GM19035 (cell line): ENCODE results near the gene ISY1.
"Not testable (repeated sequence)": the region's sequence is repeated elsewhere in the genome, so short reads cannot be mapped to it uniquely, and the experiment has no call there.

Experiments
- ATAC-seq: cut with Tn5 transposase; IDR thresholded peaks from one replicate; pipeline ENCODE4 v1.9.1; 2021; ENCODE audit not compliant: unreplicated experiment

ISY1 gene

DNA sequence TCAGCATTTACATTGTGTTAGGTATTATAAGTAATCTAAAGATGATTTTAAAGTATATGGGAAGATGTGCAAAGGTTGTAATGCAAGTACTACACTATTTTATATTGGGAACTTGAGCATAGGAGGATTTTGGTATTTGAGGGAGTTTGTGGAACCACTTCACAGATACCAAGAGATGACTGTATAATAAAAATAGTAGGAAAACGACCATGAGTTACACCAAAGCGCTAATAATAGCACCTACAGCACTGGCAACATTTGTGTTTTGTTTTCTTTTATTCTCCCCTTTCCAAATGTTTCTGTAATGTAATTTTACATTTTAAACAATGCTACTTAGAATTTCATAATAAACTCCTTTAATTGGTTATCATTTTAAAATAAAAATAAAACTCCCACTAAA, 12.3 kb upstream of the ISY1 start:
- ATAC-seq, result no peak

DNA sequence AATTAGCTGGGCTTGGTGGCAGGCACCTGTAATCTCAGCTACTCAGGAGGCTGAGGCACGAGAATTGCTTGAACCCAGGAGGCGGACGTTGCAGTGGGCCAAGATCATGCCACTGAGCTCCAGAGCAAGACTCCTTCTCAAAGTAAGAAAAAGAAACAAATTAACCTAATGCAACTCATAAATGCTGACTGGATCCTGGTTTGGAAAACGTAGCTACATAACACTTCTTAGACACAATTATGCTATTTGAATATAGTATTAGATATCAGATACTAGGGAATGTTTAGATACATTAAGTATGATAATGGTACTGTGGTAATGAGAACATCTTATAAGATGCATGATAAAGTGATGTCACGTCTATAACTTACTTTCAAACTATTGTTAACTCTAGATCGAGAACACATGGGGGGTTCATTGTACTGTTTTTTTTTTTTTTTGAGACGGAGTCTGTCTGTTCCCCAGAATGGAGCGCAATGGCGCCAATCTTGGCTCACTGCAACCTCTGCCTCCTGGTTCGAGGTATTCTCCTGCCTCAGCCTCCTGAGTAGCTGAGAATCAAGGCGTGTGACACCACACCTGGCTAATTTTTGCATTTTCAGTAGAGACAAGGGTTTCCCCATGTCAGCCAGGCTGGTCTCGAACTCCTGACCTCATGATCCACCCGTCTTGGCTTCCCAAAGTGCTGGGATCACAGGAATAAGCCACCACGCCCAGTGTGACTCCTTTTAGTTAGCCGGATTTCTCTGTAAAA, 5.9 kb upstream of the ISY1 start:
- no peak for ATAC-seq

DNA sequence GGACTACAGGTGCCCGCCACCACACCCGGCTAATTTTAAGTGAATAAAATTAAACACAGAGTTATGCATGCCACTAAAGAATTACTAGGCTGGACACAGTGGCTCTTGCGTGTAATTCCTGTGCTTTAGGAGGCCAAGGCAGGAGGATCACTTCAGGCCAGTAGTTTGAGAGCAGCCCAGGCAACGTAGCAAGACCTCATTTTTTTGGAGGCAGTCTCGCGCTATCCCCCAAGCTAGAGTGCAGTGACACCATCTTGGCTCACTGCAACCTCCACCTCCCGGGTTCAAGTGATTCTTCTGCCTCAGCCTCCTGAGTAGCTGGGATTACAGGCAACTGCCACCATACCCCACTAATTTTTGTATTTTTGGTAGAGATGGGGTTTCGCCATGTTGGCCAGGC, 4.7 kb upstream of the ISY1 start:
- not testable (repeated sequence) for ATAC-seq

DNA sequence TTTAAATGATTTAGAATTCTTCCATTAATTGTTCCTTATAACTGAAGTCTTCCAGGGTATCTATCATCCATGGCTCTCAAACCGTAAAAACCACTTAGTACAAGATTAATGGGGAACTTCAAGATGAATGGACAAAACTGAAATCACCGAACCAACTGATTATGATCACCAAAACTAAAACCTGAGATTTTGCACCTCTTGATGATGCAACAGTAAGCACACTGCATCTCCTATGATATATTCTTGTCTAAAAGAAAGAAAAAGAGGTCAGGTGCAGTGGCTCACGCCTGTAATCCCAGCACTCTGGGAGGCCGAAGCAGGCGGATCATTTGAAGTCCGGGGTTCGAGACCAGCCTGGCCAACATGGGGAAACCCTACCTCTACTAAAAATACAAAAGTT, 3.6 kb upstream of the ISY1 start:
- ATAC-seq, result no peak

DNA sequence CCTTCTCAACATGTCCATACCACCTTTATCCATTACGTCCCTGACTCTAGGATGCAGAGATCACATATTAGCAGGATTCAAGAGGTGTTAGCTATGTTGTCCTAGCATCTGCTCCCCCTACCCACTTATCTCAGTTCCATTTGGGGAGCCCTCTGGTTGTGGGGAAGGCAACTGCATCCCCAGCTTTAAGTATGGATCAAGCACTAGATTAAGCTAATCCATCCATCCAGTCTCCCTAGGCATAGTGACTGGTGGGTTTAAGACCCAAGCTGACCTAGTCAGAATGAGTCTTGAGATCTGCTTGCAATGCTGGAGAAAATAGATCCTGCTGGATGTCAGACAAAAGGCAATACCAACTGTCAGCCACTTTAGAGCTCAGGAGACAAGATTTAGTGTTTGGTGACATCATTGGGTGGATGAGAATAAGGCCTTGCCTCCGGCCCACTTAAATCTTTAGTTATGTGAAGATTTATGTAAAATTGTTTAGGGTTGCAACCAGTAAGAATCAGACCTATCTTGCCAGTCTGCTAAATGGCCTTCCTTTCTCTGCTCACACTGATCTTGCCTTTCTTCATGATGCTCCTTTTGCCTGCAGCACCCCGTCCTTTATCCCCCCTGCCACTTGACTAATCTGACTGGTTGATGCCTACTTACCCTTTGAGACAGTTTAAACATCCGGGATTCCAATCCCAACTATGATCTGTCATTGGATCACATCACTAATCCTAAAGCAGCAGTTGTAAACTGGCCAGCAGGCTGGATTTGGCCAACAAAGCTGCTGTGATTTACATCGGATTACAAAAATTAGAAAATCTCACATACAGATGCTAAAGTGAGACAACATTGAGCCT, 2.1 kb upstream of the ISY1 start:
- ATAC-seq, result no peak

DNA sequence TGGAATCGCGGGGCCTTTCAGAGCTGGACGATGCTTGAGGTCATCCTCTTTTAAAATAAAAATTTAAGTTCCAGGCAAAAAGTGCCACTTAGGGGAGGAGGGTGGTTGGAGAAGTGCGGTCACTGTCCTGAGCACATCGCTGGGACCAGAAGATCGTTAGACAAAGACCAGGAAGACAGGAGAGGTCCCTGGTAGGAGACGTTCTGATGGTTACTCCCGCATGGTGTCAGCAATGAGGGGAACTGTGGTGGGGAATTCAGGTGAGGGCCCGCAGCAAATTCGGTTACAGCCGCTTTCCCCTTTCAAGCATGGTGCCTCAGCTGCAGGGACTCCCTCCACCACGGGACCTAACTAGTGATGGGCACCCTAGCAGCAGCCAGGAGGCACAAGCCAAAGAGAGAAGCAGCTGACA, 1.0 kb upstream of the ISY1 start:
- no peak for ATAC-seq

DNA sequence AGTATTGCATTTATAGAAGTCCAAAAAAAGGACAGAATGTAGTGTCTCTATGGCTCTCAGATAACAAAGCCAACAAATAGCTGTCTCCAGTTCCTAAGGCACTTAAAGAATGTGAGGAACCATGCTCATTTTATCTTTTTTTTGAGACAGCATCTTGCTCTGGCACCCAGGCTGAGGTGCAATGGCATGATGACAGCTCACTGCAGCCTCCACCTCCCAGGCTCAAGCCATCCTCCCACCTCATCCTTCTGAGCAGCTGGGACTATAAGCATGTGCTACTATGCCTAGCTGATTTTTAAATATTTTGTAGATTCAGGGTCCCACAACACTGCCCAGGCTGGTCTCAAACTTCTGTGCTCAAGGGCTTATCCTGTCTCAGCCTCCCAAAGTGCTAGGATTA, 16.1 kb downstream of the ISY1 start:
- no peak for ATAC-seq

DNA sequence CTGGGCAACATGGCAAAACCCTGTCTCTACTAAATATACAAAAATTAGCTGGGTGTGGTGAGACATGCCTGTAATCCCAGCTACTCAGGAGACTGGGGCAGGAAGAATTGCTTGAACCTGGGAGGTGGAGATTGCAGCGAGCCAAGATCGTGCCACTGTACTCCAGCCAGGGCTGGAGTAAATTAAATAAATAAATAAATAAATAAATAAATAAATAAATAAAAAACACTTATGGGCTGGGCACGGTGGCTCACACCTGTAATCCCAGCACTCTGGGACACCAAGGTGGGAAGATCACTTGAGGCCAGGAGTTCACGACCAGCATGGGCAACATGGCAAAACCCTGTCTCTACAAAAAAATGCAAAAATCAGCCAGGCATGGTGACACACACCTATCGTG, 19.9 kb downstream of the ISY1 start:
- not testable (repeated sequence) for ATAC-seq

DNA sequence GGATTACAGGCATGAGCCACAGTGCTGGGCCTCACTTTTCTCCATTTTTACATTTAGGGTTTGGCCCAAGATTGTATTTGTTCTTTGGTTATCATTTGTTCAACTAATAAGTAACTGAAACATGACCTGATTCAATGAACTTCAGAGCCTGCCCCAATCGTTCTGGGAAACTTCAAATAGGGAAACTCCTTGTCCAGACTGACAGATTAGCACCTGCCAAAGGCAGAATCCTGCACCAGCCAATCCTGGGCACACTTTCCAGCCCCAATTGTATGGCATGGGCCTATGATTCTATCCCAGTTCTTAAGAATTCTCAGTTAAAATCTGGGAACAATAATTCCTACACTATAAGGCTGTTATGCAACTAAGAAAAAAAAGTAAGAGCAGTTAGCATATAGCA, 21.0 kb downstream of the ISY1 start:
- no peak for ATAC-seq

DNA sequence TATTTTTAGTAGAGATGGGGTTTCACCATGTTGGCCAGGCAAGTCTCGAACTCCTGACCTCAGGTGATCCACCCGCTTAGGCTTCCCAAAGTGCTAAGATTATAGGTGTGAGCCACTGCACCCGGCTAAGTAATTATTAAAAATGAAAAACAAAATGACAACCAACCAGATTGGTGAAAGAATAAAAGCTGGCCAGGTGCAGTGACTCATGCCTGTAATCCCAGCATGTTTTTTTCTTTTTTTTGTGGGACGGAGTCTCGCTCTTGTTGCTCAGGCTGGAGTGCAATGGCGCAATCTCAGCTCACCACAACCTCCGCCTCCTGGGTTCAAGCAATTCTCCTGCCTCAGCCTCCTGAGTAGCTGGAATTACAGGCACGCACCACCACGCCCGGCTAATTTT, 24.6 kb downstream of the ISY1 start:
- not testable (repeated sequence) for ATAC-seq

DNA sequence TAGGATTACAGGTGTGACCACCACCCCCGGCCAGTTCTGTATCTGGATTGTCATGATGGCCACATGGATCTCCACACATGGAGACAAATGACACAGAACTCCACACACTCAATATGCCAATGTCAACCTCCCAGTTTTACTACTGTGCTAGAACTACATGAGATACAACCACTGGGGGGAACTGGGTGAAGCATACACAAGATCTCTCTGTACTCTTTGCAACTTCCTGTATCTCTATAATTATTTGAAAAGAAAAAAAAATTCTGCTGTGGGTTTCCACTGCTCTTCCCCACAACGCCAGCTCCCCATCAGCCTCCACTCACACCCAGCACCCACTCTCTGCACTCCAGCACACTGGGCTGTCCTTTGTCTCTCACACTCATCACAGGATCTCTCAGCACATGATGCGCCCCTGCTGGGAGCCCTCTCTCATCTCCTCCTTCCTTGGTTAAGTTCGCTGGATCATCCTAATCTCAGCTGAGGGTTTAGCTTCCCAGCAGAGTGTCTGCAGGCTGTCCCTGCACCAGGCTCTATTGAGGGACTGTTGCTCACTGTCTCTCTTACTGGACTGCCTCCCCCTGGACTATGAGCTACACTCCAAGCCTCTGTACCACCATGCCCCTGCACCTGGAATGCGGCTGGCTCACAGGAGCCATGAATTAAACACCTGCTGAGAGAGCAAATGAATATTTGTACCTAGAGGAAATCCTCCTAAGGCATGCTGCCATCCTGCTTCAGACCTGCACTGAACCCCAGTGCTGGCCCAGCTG, 28.6 kb downstream of the ISY1 start:
- ATAC-seq, result no peak

DNA sequence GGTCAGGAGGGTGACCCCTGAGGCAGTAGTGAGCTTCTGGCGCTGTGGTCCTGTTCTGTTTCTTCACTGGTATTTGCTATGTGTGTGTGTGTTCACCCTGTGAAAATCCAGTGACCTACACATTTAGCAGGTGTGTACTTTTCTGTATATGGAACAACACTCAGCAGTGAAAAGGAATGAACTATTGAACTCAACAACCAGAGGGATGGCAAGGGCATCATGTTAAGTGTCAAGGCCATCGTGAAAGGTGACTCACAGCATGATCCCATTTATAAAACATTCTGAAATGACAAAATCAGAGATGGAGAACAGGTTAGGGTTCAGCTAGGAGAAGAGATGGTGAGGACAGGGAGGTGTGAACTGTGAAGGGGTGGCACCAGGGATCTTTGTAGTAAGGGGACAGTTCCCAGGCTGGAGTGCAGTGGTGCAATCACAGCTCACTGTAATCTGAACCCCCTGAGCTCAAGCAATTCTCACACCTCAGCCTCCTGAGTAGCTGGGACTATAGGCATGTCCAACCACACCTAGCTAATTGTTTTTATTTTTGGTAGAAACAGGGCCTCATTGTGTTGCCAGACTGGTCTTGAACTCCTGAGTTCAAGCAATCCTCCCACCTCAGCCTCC, 29.3 kb downstream of the ISY1 start:
- ATAC-seq, result no peak

DNA sequence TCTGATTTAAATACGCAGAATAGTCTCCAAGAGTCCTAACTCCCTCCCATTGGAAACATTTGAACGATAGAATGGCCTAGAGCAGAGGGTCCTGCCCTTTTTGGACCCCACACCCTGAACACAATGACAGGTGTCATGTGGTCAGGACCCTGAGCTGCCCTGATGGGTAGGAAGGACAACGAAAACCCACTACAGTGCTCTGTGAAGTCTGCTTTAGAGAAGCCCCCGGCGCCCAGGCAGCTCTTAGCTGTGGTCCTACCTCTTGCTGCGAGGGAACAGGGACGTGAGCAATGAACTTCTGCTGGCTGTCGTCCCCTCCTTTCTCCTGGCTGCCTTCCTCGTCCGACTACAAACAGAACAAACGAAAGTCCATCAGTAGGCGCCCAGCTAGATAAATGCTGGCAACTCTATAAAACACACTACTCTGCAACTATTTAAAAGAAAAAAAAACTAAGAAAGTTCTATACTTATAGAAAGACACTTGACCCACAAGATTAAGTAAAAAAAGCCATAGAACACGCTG, 30.5 kb downstream of the ISY1 start:
- ATAC-seq, result no peak

DNA sequence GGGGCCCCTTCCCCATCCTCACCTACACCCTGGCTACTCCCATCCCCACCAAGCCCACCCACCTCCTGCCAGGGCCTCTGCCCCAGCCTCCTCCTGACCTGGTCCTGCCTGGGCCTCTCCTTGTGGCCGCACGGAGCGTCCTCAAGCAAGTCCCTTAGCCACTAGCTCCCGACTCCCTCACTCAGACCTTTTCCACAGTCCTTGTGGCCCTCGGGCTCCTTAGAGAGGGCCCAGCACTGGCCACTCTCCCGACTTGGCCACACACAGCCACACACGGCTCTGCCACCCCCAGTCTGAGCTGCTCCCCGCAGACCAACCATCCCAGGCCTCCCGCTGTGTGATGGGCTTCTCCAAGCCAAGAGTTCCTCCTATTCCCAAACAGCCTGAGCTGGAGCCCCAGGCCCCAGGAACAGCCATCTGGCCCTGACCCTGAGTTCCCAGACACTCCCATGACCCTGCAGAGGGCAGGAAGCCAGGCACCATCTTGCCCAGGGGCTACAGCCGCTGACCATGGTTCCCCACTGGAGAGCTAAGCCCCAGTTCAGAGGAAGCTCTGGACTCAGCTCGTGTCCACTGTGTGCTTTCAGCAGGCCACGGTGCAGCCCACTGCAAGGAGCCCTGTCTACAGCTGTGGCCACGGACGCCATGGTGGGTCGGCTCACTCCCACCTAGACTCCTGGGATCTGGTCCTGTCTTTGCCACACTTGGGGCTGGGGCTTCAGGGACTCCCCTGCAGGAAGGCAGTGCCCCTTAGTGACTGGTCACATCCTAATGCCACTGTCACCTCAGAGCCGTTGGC, 32.3 kb downstream of the ISY1 start:
- no peak for ATAC-seq

DNA sequence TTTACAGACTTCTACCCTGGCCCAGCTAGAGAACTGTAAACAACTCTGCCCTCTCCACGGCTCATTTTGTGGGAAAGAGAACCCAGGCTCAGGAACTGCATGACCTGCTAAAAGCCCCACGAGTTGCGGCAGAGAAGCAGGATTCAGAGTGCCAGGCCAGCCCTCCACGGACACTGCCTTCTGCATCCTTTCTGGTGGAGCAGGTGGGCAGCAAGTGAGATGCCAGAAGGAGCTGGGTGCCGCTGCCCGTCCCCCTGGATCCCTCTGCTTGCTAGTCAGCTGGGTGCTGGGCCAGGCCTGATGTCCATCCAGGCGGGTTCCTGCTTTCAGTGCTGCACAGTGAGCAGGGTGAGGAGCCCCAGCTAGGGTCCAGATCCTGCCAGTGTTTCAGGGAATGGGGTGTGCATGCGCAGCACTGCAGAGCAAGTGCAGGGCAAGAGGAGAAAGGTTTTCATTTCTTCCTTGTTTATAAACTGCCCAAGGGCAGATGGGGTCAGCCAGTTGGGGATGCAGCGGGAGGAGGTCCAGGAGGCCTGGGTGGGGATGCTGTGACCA, 34.1 kb downstream of the ISY1 start:
- ATAC-seq, result no peak

DNA sequence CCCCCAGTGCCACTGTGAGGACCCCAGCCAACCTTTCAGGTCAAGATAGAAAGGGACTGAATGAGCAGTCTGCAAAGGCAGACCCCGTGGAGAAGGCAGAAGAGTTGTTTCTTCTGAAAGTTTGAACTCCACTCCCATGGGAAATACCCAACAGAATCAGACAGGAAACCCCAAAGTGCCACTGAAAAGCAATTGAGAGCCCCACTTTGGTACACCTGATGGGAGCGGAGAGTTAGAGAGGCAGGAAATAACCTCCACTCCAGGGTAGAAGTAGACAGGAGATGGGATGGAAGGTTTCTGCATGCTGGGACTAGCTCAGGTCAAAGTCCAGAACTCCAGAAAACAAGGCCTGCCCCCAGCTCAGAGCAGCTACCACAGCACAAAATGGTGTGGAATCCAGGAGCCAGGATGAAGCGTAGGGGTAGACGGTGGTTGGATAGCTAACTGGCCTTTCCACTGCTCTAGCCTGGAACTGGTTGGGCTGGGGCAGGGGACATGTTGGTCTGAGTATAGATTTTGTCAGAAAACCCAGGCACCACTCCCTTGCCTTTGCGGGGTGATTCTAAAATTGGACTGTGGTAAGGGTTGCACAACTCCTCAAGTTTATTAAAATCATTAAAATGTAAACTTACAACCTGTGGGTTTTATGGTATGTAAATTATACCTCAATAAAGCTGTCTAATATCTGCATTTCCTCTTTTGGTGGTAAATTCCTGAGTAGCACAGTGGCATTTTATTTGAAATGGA, 37.4 kb downstream of the ISY1 start:
- no peak for ATAC-seq

DNA sequence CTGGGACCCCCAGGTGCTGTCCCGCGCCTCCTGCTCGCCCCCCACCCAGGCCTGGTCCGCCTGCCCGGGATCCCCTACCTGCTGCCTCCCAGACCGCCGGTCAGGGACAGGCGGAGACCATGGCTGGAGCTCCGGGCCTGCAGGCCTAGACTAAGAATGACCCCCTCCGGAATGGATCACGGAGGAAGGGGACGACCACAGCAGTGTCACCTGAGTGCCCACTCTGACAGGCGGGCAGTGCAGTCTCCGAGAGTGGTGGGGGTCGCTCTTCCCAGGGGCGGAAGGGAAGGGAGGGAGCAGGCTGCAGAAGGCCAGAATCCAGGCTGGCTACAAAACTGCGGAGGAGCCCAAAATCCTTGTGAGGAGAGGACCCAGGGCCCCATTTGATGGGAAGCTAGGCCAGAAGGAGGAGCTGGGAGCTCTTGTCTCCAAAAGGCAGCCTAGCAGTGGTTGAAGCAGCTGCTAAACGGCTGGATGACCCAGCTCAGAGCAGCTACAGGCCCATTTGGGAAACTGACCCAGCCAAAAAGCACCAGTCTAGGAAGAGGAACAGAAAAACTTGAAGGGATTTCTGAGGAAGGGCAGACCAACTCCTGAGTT, 38.4 kb downstream of the ISY1 start:
- no peak for ATAC-seq

DNA sequence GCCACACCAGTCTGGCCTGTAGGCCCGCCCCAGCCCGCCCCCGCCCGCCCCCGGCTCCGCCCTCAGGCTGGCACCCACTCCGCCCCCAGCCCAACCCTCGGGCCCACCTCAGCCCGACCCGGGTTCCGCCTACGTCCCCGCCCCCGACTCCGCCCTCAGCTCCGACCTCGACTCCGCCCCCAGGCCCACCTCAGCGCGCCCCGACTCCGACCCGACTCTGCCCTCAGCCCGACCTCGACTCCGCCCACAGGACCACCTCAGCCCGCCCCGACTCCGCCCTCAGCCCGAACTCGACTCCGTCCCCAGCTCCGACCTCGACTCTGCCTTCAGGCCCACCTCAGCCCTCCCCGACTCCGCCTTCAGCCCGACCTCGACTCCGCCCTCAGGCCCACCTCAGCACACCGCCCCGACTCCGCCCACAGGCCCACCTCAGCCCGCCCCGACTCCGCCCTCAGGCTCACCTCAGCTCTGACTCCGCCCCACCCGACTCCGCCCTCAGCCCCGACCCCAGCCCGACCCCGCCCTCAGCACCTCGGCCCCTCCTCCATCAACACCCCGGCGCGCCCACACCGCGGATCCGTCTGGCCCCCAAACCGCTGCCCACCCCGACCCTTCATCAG, 39.0 kb downstream of the ISY1 start, which contains the start of gene RAB43:
TSS of gene RAB43 (minus strand) at position 13 of the 620 bp plus-strand sequence. CDS start 315 bp downstream, outside the sequence.
- ATAC-seq, result peak; percentile 50
